K562 (cell line): ENCODE data around the gene FBLN2. TPM values are rescaled to one million over a fixed set of nuclear protein-coding genes. Genes with fewer than 3 reads are reported as not detected.

Experiments used
- ARID2 ChIP-seq: fragments of 450-650 bp; IDR thresholded peaks from 2 replicates; pipeline ENCODE4 v1.6.1; 2017; ENCODE audit warnings: antibody characterized with exemption, mild to moderate bottlenecking
- CREB1 ChIP-seq, 2 experiments: sonication (generic) in 1 of 2; formaldehyde crosslinking in 1 of 2; IDR thresholded peaks; 2 replicates each; pipeline versions ENCODE4 v1.6.1 to v1.8.0; 2012 to 2022; ENCODE audit warnings: inconsistent platforms in 1 of 2, mild to moderate bottlenecking in 1 of 2, missing genetic modification reagents in 1 of 2, moderate library complexity in 1 of 2
- NRF1 ChIP-seq, 2 experiments: fragments of 450-650 bp; IDR thresholded peaks in 1 of 2; conservative IDR thresholded peaks in 1 of 2; 2 replicates each; pipeline ENCODE4 v1.6.1; 2014; ENCODE audit warnings: mild to moderate bottlenecking in 2 of 2
- PTRF ChIP-seq: fragments of 450-650 bp; IDR thresholded peaks from 2 replicates; pipeline ENCODE4 v1.6.1; 2016; ENCODE audit warnings: mild to moderate bottlenecking, missing genetic modification characterization, missing compliant biosample characterization
- RB1 ChIP-seq: fragments of 450-650 bp; IDR thresholded peaks from 2 replicates; pipeline ENCODE4 v1.6.1; 2017; ENCODE audit warnings: low read depth, mild to moderate bottlenecking
- TEAD1 ChIP-seq, 2 experiments: fragments of 450-650 bp in 1 of 2; sonication (generic) in 1 of 2; formaldehyde crosslinking; IDR thresholded peaks; 2 replicates each; pipeline versions ENCODE4 v1.4.0 to v1.8.0; 2020 to 2022; ENCODE audit warnings: mild to moderate bottlenecking in 2 of 2, missing genetic modification reagents in 1 of 2
- TEAD2 ChIP-seq: fragments of 450-650 bp; IDR thresholded peaks from 2 replicates; pipeline ENCODE4 v1.6.1; 2016; ENCODE audit warnings: missing genetic modification characterization, control low read depth, missing compliant biosample characterization
- XRCC5 ChIP-seq: fragments of 200-400 bp; formaldehyde crosslinking; IDR thresholded peaks from 2 replicates; pipeline ENCODE4 v1.6.1; 2017; ENCODE audit warnings: low read depth, mild to moderate bottlenecking, low read length
- ZNF263 ChIP-seq: sonication (generic); formaldehyde crosslinking; IDR thresholded peaks from 2 replicates; pipeline ENCODE4 v1.8.0; 2022; ENCODE audit warnings: mild to moderate bottlenecking, missing genetic modification reagents, borderline replicate concordance
- ZNF699 ChIP-seq: fragments of 250-450 bp; sonication (Bioruptor Pico); IDR thresholded peaks from 2 replicates; pipeline ENCODE4 v1.8.0; 2021; ENCODE audit warnings: mild to moderate bottlenecking, moderate library complexity; ENCODE audit not compliant: insufficient replicate concordance
- polyA plus RNA-seq, 8 experiments: library from polyadenylated mRNA; depleted of rRNA in 4 of 8; stranded (reverse) in 5 of 8; unstranded in 3 of 8; fragments of >200 nt; fragmentation: Nextera tagmentation in 2 of 8; fragmentation: Illumina TruSeq in 1 of 8; extraction: Ambion mirVana in 2 of 8; extraction: Trizol in 1 of 8; gene quantifications; 2 replicates each; pipeline versions ENCODE4 v1.2.1 to v1.2.3, GENCODE V29; 2011 to 2014; ENCODE audit warnings: inconsistent platforms in 1 of 8, missing spikeins in 1 of 8
- total RNA-seq, 7 experiments: library from RNA; depleted of rRNA in 6 of 7; stranded (reverse); fragments of >200 nt in 6 of 7; fragmentation: Illumina TruSeq in 2 of 7; extraction: Trizol in 2 of 7; gene quantifications; 2 replicates each; pipeline versions ENCODE4 v1.2.1 to v1.2.3, GENCODE V29; 2011 to 2021; ENCODE audit warnings: low replicate concordance in 1 of 7
- TF ChIP-seq, protein P1 (sequence below): sonication (generic); formaldehyde crosslinking; IDR thresholded peaks from 2 replicates; pipeline ENCODE4 v1.8.1; 2023; ENCODE audit warnings: mild to moderate bottlenecking, missing genetic modification reagents
- TF ChIP-seq, protein P2 (sequence below): sonication (generic); formaldehyde crosslinking; IDR thresholded peaks from 2 replicates; pipeline ENCODE4 v1.8.0; 2023; ENCODE audit warnings: mild to moderate bottlenecking, missing genetic modification reagents
- TF ChIP-seq, protein P3 (sequence below): fragments of 450-650 bp; formaldehyde crosslinking; IDR thresholded peaks from 2 replicates; pipeline ENCODE4 v1.4.0; 2020; ENCODE audit warnings: mild to moderate bottlenecking, moderate library complexity

Gene FBLN2
- total and polyA plus RNA-seq, 9 of the 15 experiments (the other 6 are each of a cell fraction or from before 2014, with no cell fraction given): 0.03 to 0.10 (median 0.04) TPM; not detected in 6

DNA sequence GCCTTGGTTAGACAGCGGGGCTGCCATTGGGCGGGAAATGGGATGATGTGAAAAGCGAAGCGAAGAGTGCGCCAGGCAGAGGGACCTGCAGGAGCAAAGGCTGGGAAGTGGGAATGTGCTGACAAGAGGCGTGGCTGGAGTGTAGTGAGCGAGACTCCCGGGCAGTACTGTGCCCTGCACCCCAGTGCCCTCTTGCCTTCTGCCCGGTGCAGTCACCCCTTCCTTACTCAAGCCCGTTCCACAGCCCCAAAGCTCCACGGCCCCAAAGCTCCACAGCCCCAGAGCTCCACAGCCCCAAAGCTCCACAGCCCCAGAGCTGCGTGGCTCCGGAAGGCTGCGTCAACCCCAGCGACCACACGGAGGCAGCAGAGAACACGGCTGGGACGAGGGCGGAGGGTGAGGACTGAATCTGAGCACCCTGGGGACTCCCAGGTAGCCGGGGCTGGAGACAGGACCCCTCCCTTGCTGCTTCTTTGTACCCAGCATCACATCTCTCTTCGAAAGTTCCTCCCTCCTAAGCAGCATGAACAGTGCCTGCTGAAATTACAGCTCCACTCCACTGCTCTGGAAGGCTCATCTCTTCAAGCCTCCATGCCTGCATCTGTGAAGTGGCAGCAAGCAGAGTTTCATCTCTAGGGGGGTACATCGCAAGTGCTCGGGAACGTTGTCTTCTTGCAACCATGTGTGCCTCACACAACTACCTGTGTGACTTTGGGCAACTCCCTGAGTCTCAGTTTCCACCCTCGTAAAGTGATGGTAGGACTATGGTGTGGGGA lies 108.9 kb downstream of the FBLN2 start (continued):
- TF ChIP-seq RB1 (peak; percentile 52; the same call in 1 of the 2 replicates), TEAD1 (CRISPR knock-in tag; IDR thresholded peaks at IDR 0.05) (0 out of 4 replicates have a peak, but pooled peaks of 1 of the 2 experiments have one; percentile 51), XRCC5 (0 out of 2 replicates have a peak, but pooled peaks have one; percentile 12), NRF1 (conservative IDR thresholded peaks at IDR 0.05 in 1 of 2, IDR thresholded peaks at IDR 0.05 in 1 of 2) (peak in 1 of 2 experiments; percentile 22; a peak in 1 of 4 replicates), PTRF (tag) (no peak), ZNF699 (CRISPR knock-in tag) (no peak), CREB1 (IDR thresholded peaks at IDR 0.05) (no peak), CREB1 (CRISPR knock-in tag; IDR thresholded peaks at IDR 0.05) (peak; percentile 52; the same call in 1 of the 2 replicates), ZNF263 (CRISPR knock-in tag) (peak; percentile 65; the same call in 1 of the 2 replicates), ARID2 (peak; percentile 51), TEAD2 (tag) (no peak)
- TF ChIP-seq, protein P1, sequence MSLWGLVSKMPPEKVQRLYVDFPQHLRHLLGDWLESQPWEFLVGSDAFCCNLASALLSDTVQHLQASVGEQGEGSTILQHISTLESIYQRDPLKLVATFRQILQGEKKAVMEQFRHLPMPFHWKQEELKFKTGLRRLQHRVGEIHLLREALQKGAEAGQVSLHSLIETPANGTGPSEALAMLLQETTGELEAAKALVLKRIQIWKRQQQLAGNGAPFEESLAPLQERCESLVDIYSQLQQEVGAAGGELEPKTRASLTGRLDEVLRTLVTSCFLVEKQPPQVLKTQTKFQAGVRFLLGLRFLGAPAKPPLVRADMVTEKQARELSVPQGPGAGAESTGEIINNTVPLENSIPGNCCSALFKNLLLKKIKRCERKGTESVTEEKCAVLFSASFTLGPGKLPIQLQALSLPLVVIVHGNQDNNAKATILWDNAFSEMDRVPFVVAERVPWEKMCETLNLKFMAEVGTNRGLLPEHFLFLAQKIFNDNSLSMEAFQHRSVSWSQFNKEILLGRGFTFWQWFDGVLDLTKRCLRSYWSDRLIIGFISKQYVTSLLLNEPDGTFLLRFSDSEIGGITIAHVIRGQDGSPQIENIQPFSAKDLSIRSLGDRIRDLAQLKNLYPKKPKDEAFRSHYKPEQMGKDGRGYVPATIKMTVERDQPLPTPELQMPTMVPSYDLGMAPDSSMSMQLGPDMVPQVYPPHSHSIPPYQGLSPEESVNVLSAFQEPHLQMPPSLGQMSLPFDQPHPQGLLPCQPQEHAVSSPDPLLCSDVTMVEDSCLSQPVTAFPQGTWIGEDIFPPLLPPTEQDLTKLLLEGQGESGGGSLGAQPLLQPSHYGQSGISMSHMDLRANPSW (CRISPR knock-in tag): no peak
- TF ChIP-seq, protein P2, sequence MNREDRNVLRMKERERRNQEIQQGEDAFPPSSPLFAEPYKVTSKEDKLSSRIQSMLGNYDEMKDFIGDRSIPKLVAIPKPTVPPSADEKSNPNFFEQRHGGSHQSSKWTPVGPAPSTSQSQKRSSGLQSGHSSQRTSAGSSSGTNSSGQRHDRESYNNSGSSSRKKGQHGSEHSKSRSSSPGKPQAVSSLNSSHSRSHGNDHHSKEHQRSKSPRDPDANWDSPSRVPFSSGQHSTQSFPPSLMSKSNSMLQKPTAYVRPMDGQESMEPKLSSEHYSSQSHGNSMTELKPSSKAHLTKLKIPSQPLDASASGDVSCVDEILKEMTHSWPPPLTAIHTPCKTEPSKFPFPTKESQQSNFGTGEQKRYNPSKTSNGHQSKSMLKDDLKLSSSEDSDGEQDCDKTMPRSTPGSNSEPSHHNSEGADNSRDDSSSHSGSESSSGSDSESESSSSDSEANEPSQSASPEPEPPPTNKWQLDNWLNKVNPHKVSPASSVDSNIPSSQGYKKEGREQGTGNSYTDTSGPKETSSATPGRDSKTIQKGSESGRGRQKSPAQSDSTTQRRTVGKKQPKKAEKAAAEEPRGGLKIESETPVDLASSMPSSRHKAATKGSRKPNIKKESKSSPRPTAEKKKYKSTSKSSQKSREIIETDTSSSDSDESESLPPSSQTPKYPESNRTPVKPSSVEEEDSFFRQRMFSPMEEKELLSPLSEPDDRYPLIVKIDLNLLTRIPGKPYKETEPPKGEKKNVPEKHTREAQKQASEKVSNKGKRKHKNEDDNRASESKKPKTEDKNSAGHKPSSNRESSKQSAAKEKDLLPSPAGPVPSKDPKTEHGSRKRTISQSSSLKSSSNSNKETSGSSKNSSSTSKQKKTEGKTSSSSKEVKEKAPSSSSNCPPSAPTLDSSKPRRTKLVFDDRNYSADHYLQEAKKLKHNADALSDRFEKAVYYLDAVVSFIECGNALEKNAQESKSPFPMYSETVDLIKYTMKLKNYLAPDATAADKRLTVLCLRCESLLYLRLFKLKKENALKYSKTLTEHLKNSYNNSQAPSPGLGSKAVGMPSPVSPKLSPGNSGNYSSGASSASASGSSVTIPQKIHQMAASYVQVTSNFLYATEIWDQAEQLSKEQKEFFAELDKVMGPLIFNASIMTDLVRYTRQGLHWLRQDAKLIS (CRISPR knock-in tag): no peak
- TF ChIP-seq, protein P3, sequence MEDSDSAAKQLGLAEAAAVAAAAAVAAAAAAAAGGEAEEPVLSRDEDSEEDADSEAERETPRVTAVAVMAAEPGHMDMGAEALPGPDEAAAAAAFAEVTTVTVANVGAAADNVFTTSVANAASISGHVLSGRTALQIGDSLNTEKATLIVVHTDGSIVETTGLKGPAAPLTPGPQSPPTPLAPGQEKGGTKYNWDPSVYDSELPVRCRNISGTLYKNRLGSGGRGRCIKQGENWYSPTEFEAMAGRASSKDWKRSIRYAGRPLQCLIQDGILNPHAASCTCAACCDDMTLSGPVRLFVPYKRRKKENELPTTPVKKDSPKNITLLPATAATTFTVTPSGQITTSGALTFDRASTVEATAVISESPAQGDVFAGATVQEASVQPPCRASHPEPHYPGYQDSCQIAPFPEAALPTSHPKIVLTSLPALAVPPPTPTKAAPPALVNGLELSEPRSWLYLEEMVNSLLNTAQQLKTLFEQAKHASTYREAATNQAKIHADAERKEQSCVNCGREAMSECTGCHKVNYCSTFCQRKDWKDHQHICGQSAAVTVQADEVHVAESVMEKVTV (CRISPR knock-in tag): peak; percentile 65; the same call in 1 of the 2 replicates
